Renal cortical epithelial cell (primary cell): ENCODE measurements around the gene ACAP2. TPM values are rescaled to one million over a fixed set of nuclear protein-coding genes. Genes with fewer than 3 reads are reported as not detected.
"Not testable (repeated sequence)": the region's sequence is repeated elsewhere in the genome, so short reads cannot be mapped to it uniquely, and the experiment has no call there.

Experiments
- DNase-seq: peaks from one replicate; pipeline ENCODE4 v3.0.0-alpha.2; 2011; ENCODE audit warnings: low read depth
- total RNA-seq: library from RNA; depleted of rRNA; stranded (reverse); fragments of >200 nt; gene quantifications from 2 replicates; pipeline ENCODE4 v1.2.3, GENCODE V29; 2014

Gene ACAP2
- total RNA-seq, 1 donor from 2014 or later: 45.6 TPM

- not testable (repeated sequence) for DNase-seq
Observed at GRCh38 chr3:195290643-195291042, 152.2 kb downstream of the ACAP2 start.

GRCh38 chr3:195286115-195286872 is 156.5 kb downstream of the ACAP2 start:
- no peak for DNase-seq

GRCh38 chr3:195285372-195285771 is 157.4 kb downstream of the ACAP2 start:
- DNase-seq: no peak

DNA sequence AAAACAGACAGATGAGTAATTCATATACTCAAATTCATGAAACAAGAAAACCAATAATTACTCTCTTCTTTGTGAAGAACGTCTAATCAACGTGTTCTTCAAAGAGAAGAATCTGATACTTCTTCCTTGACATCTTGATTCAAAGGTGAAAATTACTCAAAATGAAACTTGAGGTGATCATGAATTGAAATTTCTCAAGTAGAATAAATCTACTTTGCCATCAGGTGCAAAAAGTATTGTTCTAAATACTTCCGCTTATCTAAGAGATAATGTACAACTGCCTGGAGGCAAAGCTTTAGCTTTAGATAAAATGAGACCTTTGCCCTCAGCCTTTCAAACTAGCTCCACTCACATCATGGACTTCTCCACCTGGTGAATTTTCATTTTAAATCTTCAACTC is 158.0 kb downstream of the ACAP2 start:
- DNase-seq: no peak

- no peak for DNase-seq
Observed at GRCh38 chr3:195282961-195283360, 159.9 kb downstream of the ACAP2 start.

DNA sequence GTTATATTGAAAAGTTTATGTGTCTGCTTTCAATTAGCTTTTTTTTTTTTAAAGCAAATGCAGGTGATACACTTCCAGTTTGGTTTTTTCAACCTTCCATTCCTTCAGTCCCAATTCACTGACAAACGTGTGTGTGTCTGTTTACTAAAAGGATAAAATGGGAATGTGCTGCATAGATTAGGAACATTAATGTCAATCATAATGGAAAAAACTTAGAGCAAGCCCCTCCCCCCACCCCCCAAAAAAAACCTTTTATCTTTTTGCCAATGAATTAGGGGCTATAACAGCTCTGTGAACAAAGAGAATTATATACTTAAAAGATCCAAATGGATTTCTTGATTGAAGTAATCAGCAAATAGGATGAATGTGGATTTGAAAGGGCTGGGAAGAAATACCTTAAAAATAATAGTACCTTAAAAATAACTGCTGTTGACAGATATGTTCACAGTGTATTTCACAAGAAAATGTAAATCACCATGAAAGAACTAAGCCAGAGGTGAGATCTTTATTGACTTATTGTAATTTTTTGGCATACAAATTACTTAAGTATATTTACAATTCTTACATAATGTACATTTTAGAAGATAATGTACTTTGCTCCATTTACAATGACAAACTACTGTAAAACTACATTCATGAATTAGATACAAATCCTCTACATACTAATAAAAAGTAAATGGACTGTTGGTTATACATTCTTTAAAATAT is 168.4 kb downstream of the ACAP2 start:
- DNase-seq: no peak

DNA sequence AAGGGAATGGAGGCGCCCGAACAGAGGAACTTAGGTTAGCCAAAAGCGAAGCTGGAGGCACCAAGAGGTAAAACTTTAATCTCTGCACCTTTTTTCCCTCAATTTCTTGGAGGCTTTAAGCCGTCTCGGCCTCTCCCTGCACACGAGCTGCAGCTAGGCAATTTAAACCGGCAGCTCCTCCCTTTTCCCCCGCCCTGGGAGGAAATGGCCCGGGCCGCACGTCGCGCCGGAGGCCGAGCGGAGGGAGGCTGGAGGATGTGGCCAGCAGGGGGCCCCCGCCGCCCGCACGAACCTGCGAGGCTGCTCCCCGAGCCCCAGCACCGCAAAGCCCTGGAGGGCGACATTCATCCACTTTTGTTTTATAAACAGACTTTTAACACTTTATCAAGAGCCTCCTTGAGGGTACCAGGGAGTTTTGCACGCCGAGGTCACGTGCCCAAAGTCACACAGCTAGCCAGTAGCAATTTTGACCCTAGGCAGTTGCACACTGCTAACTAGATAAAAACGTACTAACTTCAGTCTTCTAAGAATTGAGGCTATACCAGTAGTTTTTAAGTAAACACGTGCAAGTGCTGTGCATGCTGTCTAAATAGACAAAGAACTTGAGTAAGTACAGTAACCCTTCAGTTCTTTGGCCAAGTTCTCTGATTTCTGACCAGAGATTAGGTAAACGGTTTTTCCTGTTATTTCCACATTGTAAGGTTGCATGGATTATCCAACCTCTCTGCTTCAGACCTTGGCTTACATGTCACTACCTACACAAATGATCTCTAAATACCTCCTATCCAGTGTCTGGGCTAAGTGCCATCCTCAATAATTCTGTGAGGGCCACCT is 171.2 kb downstream of the ACAP2 start:
- DNase-seq: peak; percentile 54

- peak; percentile 58 for DNase-seq
Observed at GRCh38 chr3:195270817-195271409, 171.9 kb downstream of the ACAP2 start, which contains the start of gene XXYLT1. Gene XXYLT1 (minus strand): TSS chr3:195271159. CDS start chr3:195271058, 101 bp downstream.

- peak; percentile 11 for DNase-seq
Observed at GRCh38 chr3:195270079-195270816, 172.6 kb downstream of the ACAP2 start.

DNA sequence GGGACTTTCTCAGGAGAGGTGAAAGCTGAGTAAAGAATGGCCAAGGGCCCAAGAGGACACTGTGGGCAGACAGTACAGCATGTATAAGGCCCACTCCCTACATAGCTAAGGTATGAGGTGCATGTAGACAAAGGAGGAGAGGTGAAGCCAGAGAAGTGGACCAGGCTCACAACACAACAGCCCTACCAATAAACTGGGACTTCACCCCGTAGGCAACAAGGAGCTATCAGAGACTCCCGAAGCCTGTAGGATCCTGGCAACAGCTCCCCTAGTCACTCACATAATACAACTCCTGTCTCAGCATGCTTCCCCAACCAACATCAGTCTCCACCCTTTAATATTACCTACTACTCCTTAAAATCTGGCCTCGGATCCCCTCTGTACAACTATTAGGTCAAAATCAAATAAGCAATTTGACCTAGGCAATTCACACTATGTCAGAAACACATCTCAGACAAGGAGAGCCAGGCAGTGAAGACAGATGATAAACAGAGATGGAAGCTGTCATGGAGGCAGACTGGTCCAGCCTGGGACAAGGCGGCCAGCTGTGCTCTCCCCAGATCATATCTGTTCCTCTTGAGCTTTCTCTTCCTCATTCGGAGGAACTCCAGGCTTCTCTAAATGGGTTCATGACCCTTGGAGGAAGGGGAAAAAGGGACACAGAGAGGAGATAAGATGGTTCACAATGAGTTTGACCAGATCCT is 173.3 kb downstream of the ACAP2 start:
- no peak for DNase-seq

GRCh38 chr3:195268576-195269309 is 174.1 kb downstream of the ACAP2 start:
- DNase-seq: no peak

GRCh38 chr3:195267096-195267495 is 175.7 kb downstream of the ACAP2 start:
- DNase-seq: no peak

DNA sequence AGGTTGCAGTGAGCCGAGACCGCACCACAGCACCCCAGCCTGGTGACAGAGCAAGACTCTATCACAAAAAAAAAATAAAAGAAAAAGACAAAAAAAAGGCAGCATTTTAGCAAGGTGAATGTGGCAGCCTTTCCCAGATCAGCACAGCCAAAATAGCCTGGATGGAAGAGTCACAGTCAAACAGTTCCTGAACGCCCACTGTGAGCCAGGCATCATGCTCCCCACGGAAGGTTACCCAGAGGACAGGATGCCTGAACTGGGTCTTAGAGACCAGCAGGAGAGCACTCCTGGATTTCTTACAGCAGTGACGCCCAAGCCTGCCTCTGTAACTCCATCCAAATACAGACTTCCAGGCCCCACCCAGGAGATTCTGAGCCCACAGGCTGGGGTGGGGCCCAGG is 176.4 kb downstream of the ACAP2 start:
- DNase-seq: no peak

DNA sequence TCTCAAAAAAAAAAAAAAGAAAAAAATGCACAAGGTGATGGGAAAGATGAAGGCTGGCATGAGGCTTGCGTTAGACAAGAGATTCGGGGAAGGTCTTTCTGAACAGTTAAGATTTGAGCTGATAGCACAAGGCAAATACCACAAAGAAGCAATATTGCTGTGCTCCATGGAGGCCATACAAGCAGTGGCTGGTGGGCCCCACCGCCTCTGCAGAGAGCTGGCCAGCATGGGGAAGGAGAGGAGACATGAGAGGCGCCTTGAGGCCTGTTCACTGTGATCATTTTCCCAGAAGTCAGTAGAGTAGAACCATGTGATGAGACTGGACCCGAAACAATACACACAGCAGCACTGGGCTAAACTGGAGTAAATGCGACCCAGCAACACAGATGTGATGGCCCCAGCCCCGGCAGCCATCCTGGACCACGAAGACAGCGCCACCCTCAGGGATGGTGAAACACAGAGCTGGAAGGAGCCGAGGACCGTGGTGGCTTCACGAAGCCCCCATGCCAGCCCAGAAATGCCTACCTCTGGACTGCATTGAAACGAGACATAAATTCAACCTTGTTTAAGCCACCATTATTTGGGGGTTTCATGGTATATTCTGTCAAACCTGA is 177.3 kb downstream of the ACAP2 start:
- DNase-seq: no peak

GRCh38 chr3:195263925-195264600 is 178.8 kb downstream of the ACAP2 start:
- no peak for DNase-seq

DNA sequence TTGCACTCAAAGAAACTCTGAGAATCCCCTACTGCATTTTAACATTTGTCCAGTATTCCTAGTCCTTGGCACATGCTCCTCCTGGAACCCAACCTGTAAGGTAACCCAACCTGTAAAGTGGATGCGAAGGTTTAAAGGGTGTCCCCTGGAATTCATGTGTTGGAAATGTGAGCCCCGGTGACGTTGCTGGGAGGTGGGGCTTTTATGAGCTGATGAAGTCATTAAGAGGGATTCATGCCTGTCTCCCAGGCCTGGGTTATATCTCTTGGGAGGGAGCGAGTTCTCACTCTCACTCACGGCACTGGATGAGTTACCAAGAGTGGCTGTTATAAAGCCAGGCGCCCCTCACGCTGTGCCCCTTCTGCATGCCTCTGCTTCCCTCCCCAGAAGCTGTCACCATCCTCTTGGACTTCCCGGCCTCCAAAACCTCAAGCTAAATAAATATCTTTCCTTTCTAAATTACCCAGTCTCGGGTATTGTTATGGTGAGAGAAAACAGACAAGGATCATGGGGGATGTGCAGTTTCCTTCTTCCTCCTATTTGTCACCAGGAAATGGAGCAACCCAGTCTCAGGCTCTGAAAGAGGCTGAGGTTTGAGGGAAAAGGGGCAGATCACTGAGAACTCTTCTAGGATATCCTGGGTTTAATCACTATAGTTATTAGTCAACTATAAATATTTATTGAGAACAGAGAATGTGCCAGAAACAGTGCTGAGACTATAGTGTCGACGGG is 179.5 kb downstream of the ACAP2 start:
- no peak for DNase-seq

DNA sequence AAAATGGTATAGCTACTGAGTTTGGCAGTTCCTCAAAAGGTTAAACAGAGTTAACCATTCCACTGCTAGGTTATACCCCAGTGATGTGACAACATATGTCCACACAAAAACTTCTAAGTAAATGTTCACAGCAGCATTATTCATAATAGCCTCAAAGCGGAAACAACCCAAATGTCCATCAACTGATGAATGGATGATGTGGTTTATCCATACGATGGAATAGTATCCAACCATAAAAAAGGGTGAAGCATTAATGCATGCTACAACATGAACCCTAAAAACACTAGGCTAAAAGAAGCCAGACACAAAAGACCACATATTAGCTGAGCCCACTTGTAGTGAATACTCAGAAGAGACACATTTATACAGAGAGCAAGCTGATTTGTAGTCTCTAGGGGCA is 180.9 kb downstream of the ACAP2 start:
- DNase-seq: no peak

DNA sequence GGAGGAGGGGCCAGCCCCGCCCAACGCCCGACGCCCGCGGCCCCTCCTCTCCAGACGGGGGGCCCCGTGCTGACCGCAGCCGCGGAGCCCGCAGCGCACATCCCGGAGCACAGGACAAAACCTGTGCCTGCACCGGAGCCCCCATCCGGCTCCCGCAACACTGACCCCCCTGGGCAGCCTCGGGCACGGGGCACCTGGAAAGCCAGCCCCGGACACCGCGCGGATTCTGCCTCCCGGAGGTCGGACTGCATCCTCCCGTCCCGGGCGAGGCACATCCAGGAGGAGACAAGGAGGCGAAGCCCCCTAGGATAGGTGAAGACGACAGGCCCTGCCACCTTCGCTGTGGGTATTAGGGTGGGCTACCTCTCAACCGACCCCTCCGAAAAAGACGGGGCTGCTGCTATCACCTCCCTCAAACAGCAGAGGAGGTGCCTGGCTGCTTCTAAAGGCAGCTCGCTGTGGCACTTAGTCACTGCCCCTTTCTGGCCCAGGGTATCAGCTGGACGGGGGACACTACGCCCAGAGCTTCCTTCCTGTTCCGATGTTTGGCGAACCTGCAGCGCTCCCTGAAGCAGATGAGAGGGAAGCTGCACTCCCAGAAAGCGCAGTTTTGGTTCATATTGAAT is 182.4 kb downstream of the ACAP2 start:
- no peak for DNase-seq
